SU-DHL-6 (cell line): ENCODE data around the gene KNCN.

ENCODE experiments used
- H2AFZ ChIP-seq: fragments of 200-600 bp; sonication (generic); 2 replicates; pipeline ENCODE4 v1.6.1; 2014; ENCODE audit warnings: low read depth, mild to moderate bottlenecking, moderate library complexity, mixed read lengths, antibody characterized with exemption, low read length; ENCODE audit not compliant: severe bottlenecking
- H3F3A ChIP-seq: fragments of 200-600 bp; shearing (Covaris generic); 2 replicates; pipeline ENCODE4 v1.6.0; 2016; ENCODE audit warnings: antibody characterized with exemption, mild to moderate bottlenecking; ENCODE audit not compliant: insufficient read depth
- H3K27ac ChIP-seq: fragments of 200-600 bp; sonication (generic); 2 replicates; pipeline ENCODE4 v1.5.1; 2016; ENCODE audit warnings: low read depth, mild to moderate bottlenecking, low read length, moderate library complexity, mixed read lengths
- H3K27me3 ChIP-seq: fragments of 200-600 bp; sonication (generic), shearing (Covaris generic); 2 replicates; pipeline ENCODE4 v1.6.0; 2014; ENCODE audit warnings: mild to moderate bottlenecking, low read length
- H3K36me3 ChIP-seq: fragments of 200-600 bp; sonication (generic); 2 replicates; pipeline ENCODE4 v1.6.1; 2014; ENCODE audit warnings: mild to moderate bottlenecking, low read length, mixed read lengths
- H3K4me2 ChIP-seq: fragments of 300-600, 200-600 bp; shearing (Covaris generic), sonication (generic); 2 replicates; pipeline ENCODE4 v1.6.0; 2014; ENCODE audit warnings: low read length, low read depth, mild to moderate bottlenecking; ENCODE audit not compliant: poor library complexity, severe bottlenecking
- H3K4me3 ChIP-seq: fragments of 200-600 bp; sonication (generic); 2 replicates; pipeline ENCODE4 v1.5.1; 2014; ENCODE audit warnings: antibody characterized with exemption, low read length, mild to moderate bottlenecking, mixed read lengths; ENCODE audit not compliant: insufficient read depth, poor library complexity, severe bottlenecking
- H3K79me2 ChIP-seq: fragments of 200-600 bp; sonication (generic); 2 replicates; pipeline ENCODE4 v1.6.1; 2014; ENCODE audit warnings: mild to moderate bottlenecking, low read length, moderate library complexity; ENCODE audit not compliant: insufficient read depth
- H3K9ac ChIP-seq: fragments of 200-600 bp; sonication (generic); 2 replicates; pipeline ENCODE4 v1.7.0; 2014; ENCODE audit warnings: mild to moderate bottlenecking, low read length
- H3K9me2 ChIP-seq: fragments of 200-600 bp; sonication (generic); replicated peaks from 2 replicates; pipeline ENCODE4 v1.6.1; 2014; ENCODE audit warnings: low read length; ENCODE audit not compliant: insufficient read depth
- H3K9me3 ChIP-seq: fragments of 200-600 bp; sonication (generic); 2 replicates; pipeline ENCODE4 v1.6.1; 2014; ENCODE audit warnings: low read length, mixed read lengths; ENCODE audit not compliant: insufficient read depth
- H4K20me1 ChIP-seq: fragments of 200-600 bp; sonication (generic); 2 replicates; pipeline ENCODE4 v1.6.1; 2014; ENCODE audit warnings: low read depth, mild to moderate bottlenecking, antibody characterized with exemption, low read length, moderate library complexity, mixed read lengths
- EZH2phosphoT487 ChIP-seq: fragments of 200-600 bp; sonication (generic), shearing (Covaris generic); conservative IDR thresholded peaks from 2 replicates; pipeline ENCODE4 v1.6.1; 2018; ENCODE audit warnings: mild to moderate bottlenecking, antibody characterized with exemption, low read length, moderate library complexity, mixed read lengths
- TF ChIP-seq, protein P1 (sequence below): fragments of 200-600 bp; sonication (generic); IDR thresholded peaks from one replicate; pipeline ENCODE4 v1.5.1; 2017; ENCODE audit warnings: antibody characterized with exemption, mild to moderate bottlenecking, low read length, moderate library complexity; ENCODE audit not compliant: insufficient read depth, poor library complexity, severe bottlenecking

Gene KNCN

DNA sequence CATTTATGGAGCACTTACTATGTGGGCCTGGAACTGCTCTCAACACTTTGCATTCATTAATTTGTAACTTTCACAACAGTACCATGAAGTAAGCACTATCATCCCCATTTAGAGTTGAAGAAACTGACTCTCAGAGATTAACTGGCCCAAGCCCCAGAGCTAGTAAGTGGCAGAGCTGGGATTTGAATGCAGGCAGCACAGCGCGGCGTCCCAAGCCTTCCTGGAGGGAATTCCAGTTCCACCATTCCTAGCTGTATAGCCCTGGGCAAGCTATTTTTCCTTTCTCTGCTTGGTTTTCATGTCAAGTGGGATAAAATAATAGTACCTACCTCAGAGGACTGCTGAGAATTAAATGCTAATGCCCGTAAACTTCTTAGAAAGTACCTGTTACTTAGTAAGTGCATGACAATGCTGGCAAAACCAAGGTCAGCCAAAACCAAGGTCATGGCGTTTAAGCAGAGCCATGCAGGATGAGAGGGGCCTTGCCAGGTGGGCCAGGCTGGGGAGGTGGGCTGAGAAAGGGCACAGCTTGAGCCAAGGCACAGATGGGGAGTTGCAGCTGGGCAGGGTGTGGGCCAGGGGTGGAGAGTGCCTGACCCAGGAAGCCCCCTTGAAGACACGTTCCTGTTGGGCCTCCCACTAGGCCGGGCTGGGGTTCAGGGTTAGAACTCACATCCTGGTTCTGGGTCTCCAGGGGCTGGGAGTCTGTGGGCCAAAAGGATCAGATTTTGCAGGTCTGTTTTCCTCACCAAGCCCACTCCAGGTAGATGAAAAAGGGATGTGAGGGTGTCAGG, 4.6 kb upstream of the KNCN start:
- Histone ChIP-seq H3F3A (no peaks in the 10 kb centered on the region), H3K9me2 (no peaks in the 10 kb centered on the region), H3K36me3 (no peaks in the 10 kb centered on the region), H3K27me3 (no peaks in the 10 kb centered on the region), H3K4me2 (no peak overlapping the region), H2AFZ (no peak overlapping the region), H4K20me1 (no peaks in the 10 kb centered on the region), H3K9me3 (no peaks in the 10 kb centered on the region), H3K4me3 (no peak overlapping the region), H3K79me2 (no peaks in the 10 kb centered on the region), H3K27ac (no peak overlapping the region), H3K9ac (no peak overlapping the region)
- TF ChIP-seq EZH2phosphoT487 = no peak
- TF ChIP-seq, protein P1, sequence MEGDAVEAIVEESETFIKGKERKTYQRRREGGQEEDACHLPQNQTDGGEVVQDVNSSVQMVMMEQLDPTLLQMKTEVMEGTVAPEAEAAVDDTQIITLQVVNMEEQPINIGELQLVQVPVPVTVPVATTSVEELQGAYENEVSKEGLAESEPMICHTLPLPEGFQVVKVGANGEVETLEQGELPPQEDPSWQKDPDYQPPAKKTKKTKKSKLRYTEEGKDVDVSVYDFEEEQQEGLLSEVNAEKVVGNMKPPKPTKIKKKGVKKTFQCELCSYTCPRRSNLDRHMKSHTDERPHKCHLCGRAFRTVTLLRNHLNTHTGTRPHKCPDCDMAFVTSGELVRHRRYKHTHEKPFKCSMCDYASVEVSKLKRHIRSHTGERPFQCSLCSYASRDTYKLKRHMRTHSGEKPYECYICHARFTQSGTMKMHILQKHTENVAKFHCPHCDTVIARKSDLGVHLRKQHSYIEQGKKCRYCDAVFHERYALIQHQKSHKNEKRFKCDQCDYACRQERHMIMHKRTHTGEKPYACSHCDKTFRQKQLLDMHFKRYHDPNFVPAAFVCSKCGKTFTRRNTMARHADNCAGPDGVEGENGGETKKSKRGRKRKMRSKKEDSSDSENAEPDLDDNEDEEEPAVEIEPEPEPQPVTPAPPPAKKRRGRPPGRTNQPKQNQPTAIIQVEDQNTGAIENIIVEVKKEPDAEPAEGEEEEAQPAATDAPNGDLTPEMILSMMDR = no peak

DNA sequence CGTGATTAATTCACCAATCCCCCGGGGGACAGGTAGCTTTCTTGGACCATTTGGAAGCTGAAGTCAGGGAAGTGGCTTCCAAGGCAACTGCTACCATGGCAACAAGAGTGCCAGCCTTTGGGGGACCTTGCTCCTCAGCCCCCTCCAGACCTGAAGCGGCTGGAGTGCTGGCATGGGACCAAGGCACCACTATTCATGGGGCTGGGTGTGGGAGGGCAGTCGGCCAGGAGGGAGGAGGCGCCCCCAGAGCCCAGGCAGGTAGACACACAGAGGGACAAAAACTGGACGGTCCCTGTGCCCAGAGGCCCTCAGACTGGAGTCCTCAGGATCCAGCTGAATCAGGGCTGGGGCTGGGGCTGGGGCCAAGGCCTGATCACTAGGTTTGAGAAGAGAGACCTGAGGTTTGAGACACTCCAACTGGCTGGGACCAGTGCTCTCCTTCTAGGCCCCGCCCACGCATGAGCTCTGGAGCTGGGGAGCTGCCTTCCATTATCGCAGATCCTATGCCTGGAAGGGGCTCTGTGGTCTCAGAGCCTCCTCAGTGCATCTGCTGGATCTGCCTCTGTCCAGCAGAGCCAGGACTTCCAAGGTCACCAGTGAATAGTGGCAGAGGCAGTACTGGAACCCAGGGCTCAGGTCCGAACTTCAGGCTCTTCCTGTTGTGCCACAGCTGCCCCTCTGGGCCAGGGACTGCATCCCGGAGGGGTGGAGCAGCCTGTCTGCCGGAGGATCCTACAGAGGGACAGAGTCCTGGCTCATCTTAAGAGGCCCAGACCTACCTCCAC, 3.3 kb upstream of the KNCN start:
- Histone ChIP-seq H3K27me3 (no peaks in the 10 kb centered on the region), H3F3A (no peaks in the 10 kb centered on the region), H3K4me2 (no peak overlapping the region), H3K4me3 (no peak overlapping the region), H3K36me3 (no peaks in the 10 kb centered on the region), H3K27ac (no peak overlapping the region), H4K20me1 (no peaks in the 10 kb centered on the region), H3K9me3 (no peaks in the 10 kb centered on the region), H2AFZ (no peak overlapping the region), H3K9ac (no peak overlapping the region), H3K79me2 (no peaks in the 10 kb centered on the region), H3K9me2 (no peaks in the 10 kb centered on the region)
- TF ChIP-seq, protein P1 = no peak
- no peak for TF ChIP-seq EZH2phosphoT487

DNA sequence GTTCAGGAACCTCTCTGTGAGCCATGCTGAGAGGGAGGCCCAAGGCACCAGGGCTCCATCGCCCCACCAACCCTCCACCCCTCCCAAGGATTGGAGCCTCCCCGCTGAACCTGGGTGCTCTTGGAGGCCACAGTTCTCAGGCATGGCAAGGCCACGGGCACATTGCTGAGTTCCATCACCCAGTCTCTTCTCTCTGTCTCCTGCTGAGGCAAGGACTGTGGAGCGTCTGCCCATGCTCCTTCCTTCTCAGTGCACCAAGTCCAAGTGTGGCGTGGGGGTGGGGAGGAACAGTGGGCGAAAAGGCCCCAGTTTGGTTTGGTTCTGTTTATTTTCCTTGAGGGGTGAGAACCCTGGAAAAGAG, 2.8 kb upstream of the KNCN start:
- H3K4me2 ChIP-seq = no peak overlapping the region
- TF ChIP-seq, protein P1 = no peak
- TF ChIP-seq EZH2phosphoT487 = no peak

More for the DNA sequence above, 2.8 kb upstream of the KNCN start:
- Histone ChIP-seq H3K27ac (no peak overlapping the region), H3K9me2 (no peaks in the 10 kb centered on the region), H3K36me3 (no peaks in the 10 kb centered on the region), H3K4me3 (no peak overlapping the region), H3K27me3 (no peaks in the 10 kb centered on the region), H4K20me1 (no peaks in the 10 kb centered on the region), H3K9ac (no peak overlapping the region), H3F3A (no peaks in the 10 kb centered on the region), H3K79me2 (no peaks in the 10 kb centered on the region), H3K9me3 (no peaks in the 10 kb centered on the region), H2AFZ (no peak overlapping the region)
